Pancreas (tissue), 10 donors: ENCODE measurements around the gene PTPRJ. TPM values are rescaled to one million over a fixed set of nuclear protein-coding genes. Genes with fewer than 3 reads are reported as not detected.

ENCODE experiments used
- ATAC-seq, 4 donors: fragments of 200-7000 bp; cut with Tn5 transposase; one replicate each; pipeline versions ENCODE4 v1.8.0 to v1.9.1; 2020; ENCODE audit warnings: mild to moderate bottlenecking in 4 of 4, moderate library complexity in 4 of 4
- DNase-seq, 6 donors: peaks; one replicate each; pipeline ENCODE4 v3.0.0-alpha.2; 2020
- FAIRE-seq: peaks from 2 replicates; lab custom pipeline; 2012; peaks lifted over from hg19 to GRCh38; lab: Jason Lieb, UNC
- H3K27ac ChIP-seq, 4 donors: fragments of 200-600 bp; sonication (generic); 1 replicate in 3 of 4; 2 replicates in 1 of 4; pipeline versions ENCODE4 v1.5.0 to v1.8.0; 2020
- H3K27me3 ChIP-seq, 4 donors: fragments of 200-600 bp; one replicate each; pipeline ENCODE4 v1.8.0; 2021
- H3K36me3 ChIP-seq, 3 donors: fragments of 200-600 bp; sonication (generic) in 1 of 3; one replicate each; pipeline versions ENCODE4 v1.5.0 to v1.8.0; 2020 to 2021
- H3K4me1 ChIP-seq, 3 donors: fragments of 200-600 bp; one replicate each; pipeline ENCODE4 v1.8.0; 2021
- H3K4me3 ChIP-seq, 4 donors: fragments of 200-600 bp; sonication (generic) in 2 of 4; one replicate each; pipeline versions ENCODE4 v1.5.0 to v1.8.0; 2020 to 2021
- H3K9me3 ChIP-seq, 4 donors: fragments of 200-600 bp; one replicate each; pipeline ENCODE4 v1.8.0; 2021
- WGBS, 2 donors: extraction: QIAGEN DNeasy Blood & Tissue Kit; methylation state at CpG; one replicate each; pipeline ENCODE4 v1.1.7; 2013; 5-methylcytosine and 5-hydroxymethylcytosine counted together
- intact Hi-C, 3 donors: fragments of 100-400 bp; cut with DNase I; formaldehyde crosslinking; loops; one replicate each; pipeline versions ENCODE4 v1.11.1 to v1.14.2; 2022
- polyA plus RNA-seq, 2 donors: library from polyadenylated mRNA; stranded (reverse); fragments of 200-250 nt; gene quantifications; one replicate each; pipeline ENCODE4 v1.2.3, GENCODE V29; 2013
- total RNA-seq, 6 donors: library from RNA; stranded (reverse); fragmentation: NEBNext Ultra II Directional in 4 of 6; extraction: Animal tissue kit (Norgen Biotek cat#: 25700) in 4 of 6; gene quantifications; one replicate each; pipeline versions ENCODE4 v1.2.1 to v1.2.4, GENCODE V29; 2021 to 2023
- TF ChIP-seq, protein P1 (sequence below), 4 donors: fragments of 200-600 bp; sonication (generic) in 3 of 4; IDR thresholded peaks; one replicate each; pipeline versions ENCODE4 v1.5.0 to v1.8.0; 2021; ENCODE audit warnings: antibody characterized with exemption in 4 of 4
- donor health status: healthy with polysubstance abuse.
- donor health status: DM: no; HTN: no; CAD: no; lungs with moderate emphysema.
- donor health status: DM: no; HTN: no; CAD: no.
- donor health status: control.
- donor health status: control.
- donor health status: Bipolar disorder and iron deficiency.
- donor health status: DM: yes; HTN: yes; CAD: no.
- donor health status: DM: no; HTN: no; CAD: no.
- donor health status: DM: no; HTN: no; CAD: no.
- donor health status: DM: yes; HTN: yes; CAD: no.

Gene PTPRJ
- total and polyA plus RNA-seq, 8 donors: 3.6 to 32.8 (median 11.6) TPM

DNA sequence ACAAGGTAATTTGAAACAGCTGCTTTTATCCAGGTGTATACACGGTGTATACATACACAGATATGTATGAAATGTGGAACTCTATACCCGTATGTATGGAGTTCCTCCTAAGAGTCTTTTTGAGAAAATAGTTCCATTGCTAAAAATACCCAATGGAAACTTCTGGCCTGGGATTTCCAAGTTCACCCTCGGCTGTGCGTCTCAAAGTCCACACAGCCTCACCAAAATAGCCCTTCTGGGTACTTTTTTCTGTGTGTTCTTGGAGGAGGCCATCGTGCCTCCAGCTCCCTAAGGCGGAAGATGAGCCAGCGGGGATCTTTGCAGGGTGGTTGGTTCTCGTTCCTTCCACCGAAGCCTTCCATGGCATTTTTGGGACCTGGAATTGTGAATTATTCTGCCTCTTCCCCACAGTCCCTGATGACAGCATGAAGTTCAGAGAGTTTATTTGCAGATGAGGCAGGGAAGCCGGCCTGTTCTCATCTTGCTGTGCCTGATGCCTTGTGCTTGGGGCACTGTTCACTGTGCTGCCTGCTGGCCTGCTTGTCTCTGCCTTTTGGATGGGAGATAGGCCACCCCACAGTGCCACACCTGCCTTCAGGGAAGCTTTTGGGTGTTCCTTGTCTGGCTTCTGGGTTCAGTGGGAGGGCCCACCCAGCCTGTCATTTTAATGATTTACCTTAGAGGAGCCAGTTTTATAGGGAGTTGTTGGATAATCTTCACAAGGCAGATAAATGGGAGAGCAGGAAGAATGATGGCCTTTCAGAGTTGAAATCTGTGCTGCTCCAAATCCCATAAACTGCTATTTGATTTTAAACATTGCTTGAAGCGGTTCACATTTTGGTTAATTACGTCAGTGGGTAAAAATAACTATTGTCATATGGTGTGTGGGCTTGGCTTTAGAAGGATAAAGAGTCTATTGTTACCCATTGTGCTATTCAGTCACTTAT lies 123.5 kb downstream of the PTPRJ start:
- FAIRE-seq (no peak), DNase-seq (no peak), ATAC-seq (peak; percentile 49 to 67 (median 58))
- 66 to 69% methylated on average over 12 of the region's 12 CpGs for whole genome bisulfite sequencing, 2 donors
- H3K4me1 ChIP-seq: peaks cover 9 to 20% (median 18%) of the 10 kb centered on the region in 3 donors
- intact Hi-C loops: no loop called here
- no peaks in the 10 kb centered on the region for H3K9me3 ChIP-seq
- TF ChIP-seq, protein P1, sequence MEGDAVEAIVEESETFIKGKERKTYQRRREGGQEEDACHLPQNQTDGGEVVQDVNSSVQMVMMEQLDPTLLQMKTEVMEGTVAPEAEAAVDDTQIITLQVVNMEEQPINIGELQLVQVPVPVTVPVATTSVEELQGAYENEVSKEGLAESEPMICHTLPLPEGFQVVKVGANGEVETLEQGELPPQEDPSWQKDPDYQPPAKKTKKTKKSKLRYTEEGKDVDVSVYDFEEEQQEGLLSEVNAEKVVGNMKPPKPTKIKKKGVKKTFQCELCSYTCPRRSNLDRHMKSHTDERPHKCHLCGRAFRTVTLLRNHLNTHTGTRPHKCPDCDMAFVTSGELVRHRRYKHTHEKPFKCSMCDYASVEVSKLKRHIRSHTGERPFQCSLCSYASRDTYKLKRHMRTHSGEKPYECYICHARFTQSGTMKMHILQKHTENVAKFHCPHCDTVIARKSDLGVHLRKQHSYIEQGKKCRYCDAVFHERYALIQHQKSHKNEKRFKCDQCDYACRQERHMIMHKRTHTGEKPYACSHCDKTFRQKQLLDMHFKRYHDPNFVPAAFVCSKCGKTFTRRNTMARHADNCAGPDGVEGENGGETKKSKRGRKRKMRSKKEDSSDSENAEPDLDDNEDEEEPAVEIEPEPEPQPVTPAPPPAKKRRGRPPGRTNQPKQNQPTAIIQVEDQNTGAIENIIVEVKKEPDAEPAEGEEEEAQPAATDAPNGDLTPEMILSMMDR (IDR thresholded peaks at IDR 0.05): no peak
- H3K4me3 ChIP-seq: no peak overlapping the region
- peak overlapping the region; percentile 39 to 83 (median 74) for H3K27ac ChIP-seq
- H3K36me3 ChIP-seq: no peaks in the 10 kb centered on the region
- no peaks in the 10 kb centered on the region for H3K27me3 ChIP-seq

DNA sequence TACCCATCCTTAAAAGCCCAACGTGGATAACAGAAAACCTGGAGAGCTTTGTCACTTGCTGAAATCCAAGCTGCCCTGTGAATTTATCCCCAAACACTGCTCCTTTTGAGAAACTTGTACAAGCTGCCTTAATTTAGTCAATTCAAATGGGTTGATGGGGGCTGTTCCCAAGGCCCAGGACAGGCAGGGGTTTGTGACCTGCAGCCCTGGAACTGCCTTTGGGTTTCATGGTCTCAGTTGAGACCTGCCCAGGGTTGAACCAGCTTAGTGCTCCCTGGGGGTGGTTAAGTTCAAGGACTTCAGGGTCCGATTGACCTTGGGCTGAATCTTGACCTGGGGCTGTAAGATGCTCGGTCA lies 124.2 kb downstream of the PTPRJ start:
- Histone ChIP-seq H3K27ac (peak overlapping the region in 2 of 4 donors; percentile 81 to 83), H3K27me3 (no peaks in the 10 kb centered on the region), H3K4me1 (peaks cover 9 to 22% (median 21%) of the 10 kb centered on the region in 3 donors), H3K36me3 (no peaks in the 10 kb centered on the region), H3K4me3 (no peak overlapping the region), H3K9me3 (no peaks in the 10 kb centered on the region)
- FAIRE-seq (no peak), DNase-seq (no peak), ATAC-seq (no peak)
- 61 to 67% methylated on average over 3 of the region's 3 CpGs for WGBS, 2 donors
- TF ChIP-seq, protein P1 (IDR thresholded peaks at IDR 0.05): no peak
- intact Hi-C loops: no loop called here

GRCh38 chr11:48105096-48105990 lies 125.0 kb downstream of the PTPRJ start:
- WGBS, 2 donors: 90 to 95% methylated on average over 10 of the region's 10 CpGs
- Histone ChIP-seq H3K4me1 (peaks cover 9 to 27% (median 23%) of the 10 kb centered on the region in 3 donors), H3K36me3 (no peaks in the 10 kb centered on the region)

GRCh38 chr11:48106166-48106565 lies 125.8 kb downstream of the PTPRJ start:
- TF ChIP-seq, protein P1 (IDR thresholded peaks at IDR 0.05): no peak
- Histone ChIP-seq H3K27ac (no peak overlapping the region), H3K4me1 (peaks cover 9 to 24% (median 20%) of the 10 kb centered on the region in 3 donors), H3K4me3 (no peak overlapping the region), H3K27me3 (no peaks in the 10 kb centered on the region), H3K9me3 (no peaks in the 10 kb centered on the region), H3K36me3 (no peaks in the 10 kb centered on the region)
- DNase-seq (no peak), ATAC-seq (no peak), FAIRE-seq (no peak)
- WGBS, 2 donors: 74 to 84% methylated on average over 6 of the region's 6 CpGs
- intact Hi-C loops: loop anchor here in 2 of 3 donors (5.0 kb wide), 1 partner anchor 169 kb away; no protein-coding TSS in a partner anchor

More at GRCh38 chr11:48105096-48105990, 125.0 kb downstream of the PTPRJ start:
- peak overlapping the region in 2 of 4 donors; percentile 81 to 83 for H3K27ac ChIP-seq
- no peak for FAIRE-seq
- H3K27me3 ChIP-seq: no peaks in the 10 kb centered on the region
- no peak overlapping the region for H3K4me3 ChIP-seq
- no peaks in the 10 kb centered on the region for H3K9me3 ChIP-seq
- no peak for ATAC-seq
- intact Hi-C loops: loop anchor here in 2 of 3 donors (5.0 kb wide), 1 partner anchor 168 kb away; no protein-coding TSS in a partner anchor
- no peak for DNase-seq
- TF ChIP-seq, protein P1 (IDR thresholded peaks at IDR 0.05): no peak
